HG03066 (cell line): ENCODE measurements around the gene BARX2.

Experiments used
- ATAC-seq: cut with Tn5 transposase; IDR thresholded peaks from one replicate; pipeline ENCODE4 v1.9.1; 2021; ENCODE audit warnings: low read depth; ENCODE audit not compliant: unreplicated experiment

The BARX2 gene

GRCh38 chr11:129373489-129373953 is 2.1 kb upstream of the BARX2 start:
- ATAC-seq, result no peak

DNA sequence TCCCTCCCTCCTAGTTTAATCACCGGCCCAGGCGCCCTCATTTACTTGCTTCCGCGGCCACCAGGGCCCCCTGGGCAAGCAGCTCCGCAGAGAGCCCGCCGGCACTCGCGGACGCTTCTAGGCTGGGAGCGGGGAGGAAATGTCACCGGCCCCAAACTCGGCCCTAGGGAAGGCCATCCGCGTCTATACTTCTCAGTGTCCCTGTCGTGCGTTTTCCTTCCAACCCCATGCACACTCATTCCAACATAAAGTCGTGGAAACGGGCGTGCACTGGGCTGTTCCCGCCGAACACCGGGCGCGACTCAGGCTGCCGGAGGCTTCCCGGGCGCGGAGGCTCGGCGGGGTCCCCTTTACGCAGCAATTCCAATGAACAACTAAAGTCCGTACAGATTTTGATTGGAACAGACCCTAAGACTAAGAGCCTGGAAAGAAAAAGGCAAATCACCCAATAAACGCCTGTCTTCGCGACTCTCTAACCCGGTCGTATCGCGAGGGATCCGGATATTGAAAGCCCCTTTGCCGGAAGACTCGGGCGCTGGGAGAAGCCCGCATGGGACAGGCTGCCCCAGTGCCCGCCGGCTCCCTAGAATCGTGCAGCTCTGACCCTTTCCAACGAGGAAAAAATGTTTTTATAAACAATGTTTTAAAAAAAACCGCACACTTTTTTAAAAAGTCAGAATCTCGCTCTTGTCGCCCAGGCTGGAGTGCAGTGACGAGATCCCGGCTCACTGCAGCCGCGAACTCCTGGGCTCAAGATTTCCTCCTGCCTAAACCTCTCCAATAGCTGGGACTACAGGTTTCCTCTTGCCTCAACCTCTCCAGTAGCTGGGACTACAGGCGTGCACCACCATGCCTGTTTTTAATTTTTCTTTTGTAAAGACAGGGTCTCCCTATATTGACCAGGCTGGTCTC is 1.3 kb upstream of the BARX2 start:
- no peak for ATAC-seq

DNA sequence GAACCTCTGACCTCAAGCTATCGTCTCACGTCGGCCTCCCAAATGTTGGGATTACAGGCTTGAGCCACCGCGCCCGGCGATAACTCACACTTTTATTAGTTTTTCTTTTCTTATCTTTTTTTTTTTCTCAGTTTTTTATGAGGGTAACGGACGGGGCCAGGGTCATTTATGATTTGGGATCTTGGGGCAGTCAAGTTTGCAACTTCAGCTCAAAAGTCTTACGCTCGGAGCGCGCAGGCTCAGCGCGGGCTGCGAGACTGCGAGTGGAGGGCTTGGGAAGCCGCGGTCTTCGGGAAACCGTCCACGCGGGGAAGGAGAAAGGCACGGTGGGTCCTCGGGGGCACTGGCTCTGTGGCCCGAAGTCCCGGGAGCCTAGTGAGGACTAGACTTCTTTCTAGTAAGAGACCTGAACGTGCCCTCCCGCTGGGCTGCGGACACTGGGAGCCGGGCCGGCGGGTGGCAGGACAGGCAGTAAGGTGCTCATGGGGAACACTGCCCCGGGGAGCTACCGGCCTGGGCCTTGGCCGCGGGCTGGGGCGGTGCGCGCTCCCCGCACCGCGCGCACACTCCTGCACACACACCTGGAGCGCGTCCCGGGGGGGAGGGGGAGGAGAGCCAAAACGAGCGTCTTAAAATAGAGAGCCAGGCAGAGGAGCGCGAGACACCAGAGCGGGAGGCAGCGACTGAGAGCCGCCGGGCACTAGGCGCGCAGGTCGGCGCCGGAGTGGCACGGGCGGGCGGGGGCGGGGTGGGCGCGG is 476 bp upstream of the BARX2 start:
- no peak for ATAC-seq

- ATAC-seq, result no peak
Measured at GRCh38 chr11:129376658-129377341, 1.2 kb downstream of the BARX2 start.

- no peak for ATAC-seq
Measured at GRCh38 chr11:129377739-129378138, 2.1 kb downstream of the BARX2 start.

- ATAC-seq, result no peak
Measured at GRCh38 chr11:129380413-129380812, 4.8 kb downstream of the BARX2 start.

GRCh38 chr11:129382583-129382982 is 6.9 kb downstream of the BARX2 start:
- ATAC-seq, result no peak

- ATAC-seq, result no peak
Measured at GRCh38 chr11:129383060-129383459, 7.4 kb downstream of the BARX2 start.

DNA sequence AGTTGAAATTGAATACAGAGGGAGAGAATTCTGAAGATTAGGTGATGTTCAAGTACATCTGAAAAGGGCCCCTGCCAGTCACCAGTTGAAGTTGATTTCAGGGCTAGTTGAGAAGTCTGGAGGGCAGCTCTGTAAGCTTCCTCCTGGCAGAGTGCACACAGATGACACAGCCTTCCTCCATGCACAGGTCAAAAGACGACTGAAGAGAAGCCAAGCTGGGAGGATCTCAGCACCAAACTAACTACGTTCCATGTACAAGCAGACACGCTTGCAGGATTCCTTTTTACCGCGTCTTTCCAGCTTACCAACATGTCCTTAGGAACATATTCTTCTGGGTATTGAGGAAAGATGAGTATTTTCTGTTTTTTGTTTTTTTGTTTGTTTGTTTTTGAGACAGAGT is 7.9 kb downstream of the BARX2 start:
- ATAC-seq, result no peak

- no peak for ATAC-seq
Measured at GRCh38 chr11:129384415-129384814, 8.8 kb downstream of the BARX2 start.

DNA sequence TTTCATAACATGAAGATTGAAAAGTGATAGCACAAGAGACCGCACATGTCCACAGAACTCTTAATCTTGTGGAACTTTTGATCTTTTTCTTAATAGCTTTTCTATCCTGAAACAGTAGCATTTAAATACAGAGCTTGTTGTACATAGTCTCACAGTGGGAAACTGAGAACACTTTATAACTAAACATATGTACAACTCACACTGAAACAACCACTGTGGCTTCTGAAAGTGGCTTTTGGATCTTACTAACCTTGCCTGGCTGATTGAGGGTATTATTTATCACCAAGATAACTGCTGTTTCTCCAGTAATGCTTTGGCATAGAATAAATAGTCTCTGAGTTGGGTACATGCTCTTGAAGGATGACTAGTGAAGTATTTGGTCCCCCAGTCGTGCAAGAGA is 10.2 kb downstream of the BARX2 start:
- no peak for ATAC-seq

- ATAC-seq, result no peak
Measured at GRCh38 chr11:129386795-129387397, 11.2 kb downstream of the BARX2 start.

DNA sequence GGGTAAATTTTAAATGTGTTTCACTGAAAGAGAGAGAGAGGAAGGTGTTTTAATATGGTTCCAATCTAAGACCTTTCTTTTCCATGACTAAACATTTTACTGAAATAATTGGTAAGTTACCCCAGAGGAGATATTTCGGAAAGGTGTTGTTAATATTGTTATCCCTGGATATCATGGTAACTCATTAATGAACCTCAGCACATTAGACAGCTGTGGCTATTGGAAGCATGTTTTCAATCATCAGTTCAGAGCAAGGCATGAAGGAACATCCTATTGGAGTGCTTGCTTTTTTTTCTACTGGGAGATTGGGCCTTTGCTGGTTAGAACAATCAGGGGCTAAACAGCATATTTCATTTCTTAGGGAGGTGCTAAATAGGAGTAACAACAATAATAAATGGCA is 11.8 kb downstream of the BARX2 start:
- no peak for ATAC-seq

DNA sequence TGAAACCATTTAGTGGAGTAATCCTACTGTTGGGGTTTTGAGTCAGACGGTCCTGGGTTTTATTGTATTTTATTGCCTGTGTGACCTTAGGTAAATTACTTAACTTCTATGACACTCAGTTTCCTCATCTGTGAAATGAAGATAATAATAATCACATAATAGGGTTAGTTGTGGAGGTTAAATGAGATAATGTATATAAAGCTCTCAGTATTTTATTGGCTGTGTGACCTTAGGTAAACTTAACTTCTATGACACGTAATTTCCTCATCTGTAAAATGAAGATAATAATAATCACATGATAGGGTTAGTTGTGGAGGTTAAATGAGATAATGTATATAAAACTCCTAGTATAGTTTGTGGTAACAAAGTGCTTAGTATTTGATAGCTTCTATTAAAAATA is 13.2 kb downstream of the BARX2 start:
- no peak for ATAC-seq

DNA sequence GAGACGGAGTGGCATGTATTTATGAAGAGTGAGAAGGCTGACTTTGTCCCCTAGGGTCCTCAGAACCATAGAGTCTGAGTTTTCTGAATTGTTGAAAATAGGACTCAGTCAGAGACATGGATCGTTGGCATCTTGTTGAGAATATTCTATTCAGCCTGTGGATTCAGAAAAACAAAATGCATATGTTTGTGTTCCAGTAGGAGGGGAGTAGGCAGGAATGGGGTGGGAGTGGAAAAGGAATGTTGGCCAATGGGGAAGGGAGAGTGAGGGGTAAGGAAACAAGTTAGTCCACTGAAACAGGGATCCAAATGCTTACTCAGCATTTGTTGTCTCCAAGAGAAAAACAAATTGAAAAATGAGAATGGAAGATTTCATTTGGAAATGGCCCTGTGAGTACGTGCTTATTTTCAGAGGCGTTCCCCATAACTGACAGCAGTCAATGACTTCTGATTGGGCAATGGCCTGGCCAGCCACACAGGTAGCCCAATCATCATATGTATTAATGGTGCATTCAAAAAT is 14.7 kb downstream of the BARX2 start:
- ATAC-seq, result no peak

- no peak for ATAC-seq
Measured at GRCh38 chr11:129391360-129391759, 15.7 kb downstream of the BARX2 start.

GRCh38 chr11:129391821-129392220 is 16.2 kb downstream of the BARX2 start:
- no peak for ATAC-seq

GRCh38 chr11:129392995-129393394 is 17.3 kb downstream of the BARX2 start:
- ATAC-seq, result no peak

DNA sequence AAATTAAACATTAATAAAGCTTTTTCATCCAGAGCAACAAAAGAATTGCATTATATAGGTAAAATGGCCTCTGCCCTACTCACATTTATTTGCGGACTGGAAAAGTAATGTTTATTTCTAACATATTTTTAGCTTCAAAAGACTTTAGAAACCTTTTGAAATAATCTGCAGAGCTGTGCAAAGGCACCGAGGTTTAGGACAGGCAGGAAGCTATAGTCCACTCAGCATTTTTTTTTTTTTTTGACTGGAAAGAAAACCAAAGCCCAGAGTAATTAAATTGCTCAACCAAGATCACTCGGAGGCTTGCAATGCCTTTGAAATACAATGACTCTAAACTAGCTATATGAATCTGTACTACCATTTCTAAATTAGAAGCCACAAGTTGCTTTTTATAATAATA is 19.1 kb downstream of the BARX2 start:
- no peak for ATAC-seq

GRCh38 chr11:129395432-129395831 is 19.8 kb downstream of the BARX2 start:
- no peak for ATAC-seq
